PC-3 (cell line): Measurements from ENCODE around the gene RALBP1. TPM values are rescaled to one million over a fixed set of nuclear protein-coding genes. Genes with fewer than 3 reads are reported as not detected.

Experiments
- ATAC-seq: fragments of 200-7000 bp; cut with Tn5 transposase; 2 replicates; pipeline ENCODE4 v1.9.1; 2020; ENCODE audit warnings: mild to moderate bottlenecking, moderate library complexity
- BruUV-seq: library from RNA; stranded (reverse); fragments of 400-500 nt; replicated peaks from 2 replicates; lab custom pipeline; 2021; lab: Mats Ljungman, UMichigan
- CTCF ChIA-PET: fragments of 300-600 bp; sonication (Branson Sonifier 250); formaldehyde crosslinking; loops from one replicate; lab custom pipeline; 2022; ENCODE audit warnings: antibody characterized with exemption; lab: Charles Lee
- POLR2A ChIA-PET: fragments of 300-600 bp; sonication (Branson Sonifier 250); formaldehyde crosslinking; loops from one replicate; lab custom pipeline; 2022; ENCODE audit warnings: antibody characterized with exemption; ENCODE audit not compliant: unreplicated experiment; lab: Charles Lee
- DNase-seq: peaks from one replicate; pipeline ENCODE4 v3.0.0-alpha.2; 2015
- H2AFZ ChIP-seq: fragments of 300-600 bp; sonication (generic); 2 replicates; pipeline ENCODE4 v1.6.0; 2016; ENCODE audit warnings: antibody characterized with exemption, low read length
- H3F3A ChIP-seq: fragments of 300-600 bp; sonication (generic); one replicate; pipeline ENCODE4 v1.6.0; 2017; ENCODE audit warnings: antibody characterized with exemption, low read length, control low read depth, mild to moderate bottlenecking; ENCODE audit not compliant: unreplicated experiment
- H3K27ac ChIP-seq: fragments of 300-600 bp; sonication (generic); 2 replicates; pipeline ENCODE4 v1.5.1; 2016; ENCODE audit warnings: mild to moderate bottlenecking, low read length
- H3K27me3 ChIP-seq: fragments of 300-600 bp; sonication (generic); 2 replicates; pipeline ENCODE4 v1.6.1; 2016; ENCODE audit warnings: low read length, mixed read lengths
- H3K36me3 ChIP-seq: fragments of 300-600 bp; sonication (generic); 2 replicates; pipeline ENCODE4 v1.6.1; 2016; ENCODE audit warnings: low read depth, mixed run types, low read length, mixed read lengths
- H3K4me1 ChIP-seq: fragments of 300-600 bp; sonication (generic); 2 replicates; pipeline ENCODE4 v1.5.1; 2016; ENCODE audit warnings: low read length; ENCODE audit not compliant: insufficient read depth
- H3K4me2 ChIP-seq: fragments of 300-600 bp; sonication (generic); 2 replicates; pipeline ENCODE4 v1.6.0; 2016; ENCODE audit warnings: low read length
- H3K4me3 ChIP-seq: fragments of 300-600 bp; sonication (generic); 2 replicates; pipeline ENCODE4 v1.5.1; 2016; ENCODE audit warnings: mild to moderate bottlenecking, low read length, mixed read lengths
- H3K79me2 ChIP-seq: fragments of 300-600 bp; sonication (generic); 2 replicates; pipeline ENCODE4 v1.6.1; 2017; ENCODE audit warnings: low read length, mixed read lengths
- H3K9ac ChIP-seq: fragments of 300-600 bp; sonication (generic); 2 replicates; pipeline ENCODE4 v1.6.0; 2016; ENCODE audit warnings: mild to moderate bottlenecking, low read length
- H3K9me2 ChIP-seq: fragments of 300-600 bp; sonication (generic); replicated peaks from 2 replicates; pipeline ENCODE4 v1.6.1; 2016; ENCODE audit warnings: mixed run types, low read length, mixed read lengths
- H3K9me3 ChIP-seq: fragments of 300-600 bp; sonication (generic); 2 replicates; pipeline ENCODE4 v1.6.1; 2016; ENCODE audit warnings: low read length, mixed read lengths
- H4K20me1 ChIP-seq: fragments of 300-600 bp; sonication (generic); 2 replicates; pipeline ENCODE4 v1.6.1; 2016; ENCODE audit warnings: low read length, mixed read lengths
- CTCF ChIP-seq: fragments of 300-600 bp; sonication (generic); conservative IDR thresholded peaks from 2 replicates; pipeline ENCODE4 v1.5.1; 2017; ENCODE audit warnings: antibody characterized with exemption, low read depth, mild to moderate bottlenecking, low read length
- EZH2 ChIP-seq: fragments of 300-600 bp; sonication (generic); IDR thresholded peaks from one replicate; pipeline ENCODE4 v1.6.1; 2017; ENCODE audit warnings: antibody characterized with exemption, mild to moderate bottlenecking, low read length; ENCODE audit not compliant: unreplicated experiment
- EZH2phosphoT487 ChIP-seq: fragments of 300-600 bp; sonication (generic); IDR thresholded peaks from 2 replicates; pipeline ENCODE4 v1.6.1; 2018; ENCODE audit warnings: mild to moderate bottlenecking, antibody characterized with exemption, low read length, borderline replicate concordance
- intact Hi-C: fragments of 100-400 bp; cut with micrococcal nuclease; formaldehyde crosslinking; loops from 2 replicates; pipeline ENCODE4 v1.9.0; 2023
- total RNA-seq: library from RNA; depleted of rRNA; stranded (reverse); fragments of >200 nt; gene quantifications from 2 replicates; pipeline ENCODE4 v1.2.3, GENCODE V29; 2014

RALBP1 gene
- total RNA-seq, 1 experiment from 2014 or later, result 89.8 TPM

GRCh38 chr18:9466846-9467245, 8.5 kb upstream of the RALBP1 start:
- no peak for ATAC-seq
- H3K4me2 ChIP-seq, result no peak overlapping the region
- H3K36me3 ChIP-seq, result no peaks in the 10 kb centered on the region
- H3K4me3 ChIP-seq, result no peak overlapping the region
- no peak for TF ChIP-seq EZH2
- no peak for TF ChIP-seq EZH2phosphoT487
- no peak for TF ChIP-seq CTCF
- CTCF ChIA-PET, result no interaction called here
- H3K4me1 ChIP-seq, result no peaks in the 10 kb centered on the region
- H3K27me3 ChIP-seq, result no peaks in the 10 kb centered on the region
- H3K9ac ChIP-seq, result no peak overlapping the region
- H3F3A ChIP-seq, result no peaks in the 10 kb centered on the region
- H3K27ac ChIP-seq, result no peak overlapping the region
- DNase-seq, result no peak
- POLR2A ChIA-PET, result no interaction called here
- no TSS peak for BruUV-seq
- intact Hi-C loops, result no loop called here
- H4K20me1 ChIP-seq, result no peaks in the 10 kb centered on the region
- H3K9me2 ChIP-seq, result no peaks in the 10 kb centered on the region
- H3K9me3 ChIP-seq, result peaks cover 10% of the 10 kb centered on the region; the same call in 1 of the 2 replicates
- no peaks in the 10 kb centered on the region for H3K79me2 ChIP-seq
- no peak overlapping the region for H2AFZ ChIP-seq

GRCh38 chr18:9468998-9469397, 6.3 kb upstream of the RALBP1 start:
- H3F3A ChIP-seq, result no peaks in the 10 kb centered on the region
- no peak overlapping the region for H3K27ac ChIP-seq
- no peaks in the 10 kb centered on the region for H3K9me2 ChIP-seq
- intact Hi-C loops, result no loop called here
- 0 out of 2 replicates have a peak, but pooled peaks cover under 1% of the 10 kb centered on the region for H3K79me2 ChIP-seq
- no peak overlapping the region for H3K4me2 ChIP-seq
- POLR2A ChIA-PET, result no interaction called here
- no peaks in the 10 kb centered on the region for H3K36me3 ChIP-seq
- H3K27me3 ChIP-seq, result no peaks in the 10 kb centered on the region
- DNase-seq (no peak), ATAC-seq (no peak)
- no peak overlapping the region for H3K9ac ChIP-seq
- no peak overlapping the region for H3K4me3 ChIP-seq
- CTCF ChIA-PET, result interaction anchor here (0.6 kb wide), 1 partner anchor 52 kb away, joined by 3 read pairs; no protein-coding TSS in a partner anchor
- no peak for TF ChIP-seq EZH2
- TF ChIP-seq CTCF, result no peak
- TF ChIP-seq EZH2phosphoT487, result no peak
- H3K4me1 ChIP-seq, result peaks cover 1% of the 10 kb centered on the region
- H3K9me3 ChIP-seq, result peaks cover 10% of the 10 kb centered on the region; the same call in 1 of the 2 replicates
- BruUV-seq, result no TSS peak
- H2AFZ ChIP-seq, result no peak overlapping the region
- H4K20me1 ChIP-seq, result no peaks in the 10 kb centered on the region

GRCh38 chr18:9469685-9470084, 5.6 kb upstream of the RALBP1 start:
- no peak overlapping the region for H3K4me3 ChIP-seq
- ChIA-PET POLR2A (no interaction called here), CTCF (interaction anchor here (0.6 kb wide), 1 partner anchor 51 kb away, joined by 3 read pairs; no protein-coding TSS in a partner anchor)
- TF ChIP-seq EZH2phosphoT487, result no peak
- no peak for TF ChIP-seq CTCF
- no peak for TF ChIP-seq EZH2
- H2AFZ ChIP-seq, result no peak overlapping the region
- no peak overlapping the region for H3K9ac ChIP-seq
- no peaks in the 10 kb centered on the region for H3K27me3 ChIP-seq
- H3K4me2 ChIP-seq, result no peak overlapping the region
- H3K9me2 ChIP-seq, result no peaks in the 10 kb centered on the region
- peaks cover 8% of the 10 kb centered on the region for H3K4me1 ChIP-seq
- no TSS peak for BruUV-seq
- H3K9me3 ChIP-seq, result peaks cover 10% of the 10 kb centered on the region; the same call in 1 of the 2 replicates
- intact Hi-C loops, result no loop called here
- ATAC-seq (no peak; the same call in 1 of the 2 replicates), DNase-seq (no peak)
- no peaks in the 10 kb centered on the region for H3F3A ChIP-seq
- no peak overlapping the region for H3K27ac ChIP-seq
- peaks cover 6% of the 10 kb centered on the region; the same call in 1 of the 2 replicates for H3K79me2 ChIP-seq
- no peaks in the 10 kb centered on the region for H4K20me1 ChIP-seq
- no peaks in the 10 kb centered on the region for H3K36me3 ChIP-seq
